HG02970 (cell line): ENCODE measurements around the gene ZBTB22.
A peak's percentile ranks its signal among the peaks of the same experiment; 100 is the strongest.

Experiments used
- ATAC-seq: cut with Tn5 transposase; IDR thresholded peaks from one replicate; pipeline ENCODE4 v1.9.1; 2021; ENCODE audit warnings: mild to moderate bottlenecking, moderate library complexity, moderate number of reproducible peaks; ENCODE audit not compliant: unreplicated experiment, low FRiP score

The ZBTB22 gene

DNA sequence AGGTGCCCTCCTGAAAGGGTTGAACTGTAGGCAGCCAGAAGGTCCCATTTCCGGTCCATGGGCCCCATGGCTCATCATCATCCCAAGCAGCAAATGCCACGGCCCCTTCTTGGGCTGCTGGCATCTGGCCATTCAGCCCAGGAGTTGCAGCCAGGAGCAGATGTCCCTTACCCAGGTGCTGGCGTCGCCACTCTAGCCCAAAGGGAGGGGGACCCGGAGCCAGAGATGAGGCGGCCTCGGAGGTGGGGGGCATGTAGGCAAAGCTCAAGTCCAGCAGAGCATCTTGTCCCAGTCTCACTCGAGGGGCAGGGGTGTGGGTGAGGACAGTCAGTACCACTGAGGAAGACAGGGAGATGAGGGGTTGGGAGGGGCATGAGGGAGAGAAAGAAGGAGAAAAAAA, 12.5 kb downstream of the ZBTB22 start:
- no peak for ATAC-seq

DNA sequence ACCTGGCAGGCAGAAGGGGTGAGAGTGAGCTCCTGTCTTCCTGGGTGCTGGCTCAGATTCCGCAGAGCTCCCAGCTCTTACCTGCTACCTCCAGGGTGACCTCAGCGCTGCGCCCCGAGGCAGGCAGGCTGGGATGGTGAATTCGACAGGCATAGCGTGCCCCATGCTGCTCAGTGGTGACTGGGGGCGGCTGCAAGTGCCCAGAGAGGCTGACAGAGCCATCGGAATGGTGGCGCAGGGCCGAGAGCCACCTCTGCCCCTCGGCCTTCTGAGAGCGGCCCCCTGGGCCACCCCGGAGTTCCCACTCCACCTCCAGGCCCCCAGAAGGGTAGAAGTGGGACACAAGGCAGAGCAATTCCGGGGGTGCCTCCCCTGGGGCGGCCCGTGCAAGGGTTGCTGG, 13.3 kb downstream of the ZBTB22 start:
- no peak for ATAC-seq

DNA sequence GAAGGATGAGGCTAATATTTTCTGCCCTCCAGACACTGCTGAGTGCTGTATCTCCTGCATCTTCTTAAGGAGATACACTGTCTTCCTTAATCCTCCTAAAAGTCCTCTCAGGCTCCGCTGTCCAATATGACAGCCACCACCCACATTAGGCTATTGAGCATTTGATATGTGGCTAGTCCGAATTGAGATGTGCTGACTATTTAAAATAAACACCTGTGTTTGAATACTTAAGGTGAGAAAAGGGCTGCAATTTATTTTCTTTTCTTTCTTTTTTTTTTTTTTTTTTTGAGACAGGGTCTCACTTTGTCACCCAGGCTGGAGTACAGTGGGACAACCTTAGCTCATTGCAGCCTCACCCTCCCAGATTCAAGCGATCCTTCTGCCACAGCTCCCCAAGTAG, 15.7 kb downstream of the ZBTB22 start:
- no peak for ATAC-seq

DNA sequence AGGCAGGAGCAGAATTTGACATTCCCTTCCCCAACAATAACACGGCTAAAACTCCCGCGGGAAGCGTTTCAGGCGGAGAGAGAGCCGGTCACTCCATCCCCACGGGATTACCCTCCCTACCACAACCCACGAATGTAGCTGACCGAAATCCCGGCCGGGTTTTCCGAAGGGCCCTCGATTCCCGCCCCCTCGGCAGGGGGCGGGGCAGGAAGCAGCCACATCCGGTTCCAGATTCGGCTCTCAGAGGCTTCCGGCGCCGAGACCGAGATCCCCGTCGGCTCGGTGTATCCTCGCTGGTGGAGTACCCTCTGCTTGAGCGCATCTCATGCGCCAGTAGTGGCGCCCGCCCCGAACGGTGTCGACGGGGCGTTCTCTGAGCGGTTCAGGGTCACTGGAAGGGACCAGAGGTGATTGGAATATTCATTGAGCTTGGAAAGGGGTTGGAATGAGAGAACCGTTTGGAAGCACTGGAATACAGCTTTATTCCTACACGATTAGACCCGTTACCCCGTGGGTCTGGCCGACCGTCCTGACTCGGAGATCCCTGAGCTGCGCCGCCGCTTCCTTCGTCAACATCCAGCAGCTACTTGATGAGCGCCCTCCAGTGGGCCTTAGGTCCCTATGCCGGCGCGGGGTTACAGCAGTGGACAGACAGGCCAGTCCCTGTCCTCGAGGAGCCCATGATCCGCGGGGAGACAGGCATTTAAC, 18.2 kb downstream of the ZBTB22 start:
- peak; percentile 71 for ATAC-seq

DNA sequence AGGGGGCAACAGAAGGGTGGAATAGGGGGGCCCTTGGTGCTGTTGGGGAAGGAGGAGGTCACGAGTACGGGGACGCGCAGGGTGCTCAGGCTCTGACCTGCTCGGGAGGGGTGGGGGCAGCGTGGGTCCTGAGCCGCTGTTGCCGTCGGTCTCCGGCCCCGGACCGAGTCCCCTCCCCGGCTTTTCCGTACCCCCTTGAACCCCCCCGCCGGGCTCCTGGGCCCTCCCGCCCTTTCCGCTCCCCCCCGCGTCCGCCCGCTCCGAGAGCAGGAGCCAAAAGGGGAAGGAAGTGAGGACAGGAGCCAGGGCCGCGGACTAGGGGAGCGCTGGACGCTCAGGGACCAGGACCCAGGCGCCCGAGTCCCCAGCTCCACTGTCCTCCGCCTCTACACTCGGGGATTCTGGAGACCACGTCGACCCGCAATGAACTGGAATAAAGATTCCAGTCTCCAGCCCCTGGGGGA, 18.7 kb downstream of the ZBTB22 start, which contains the start of gene RGL2:
Gene RGL2, minus strand, starts transcription at position 170 of the 464 bp plus-strand sequence. CDS start 332 bp downstream, outside the sequence.
- peak; percentile 14 for ATAC-seq

DNA sequence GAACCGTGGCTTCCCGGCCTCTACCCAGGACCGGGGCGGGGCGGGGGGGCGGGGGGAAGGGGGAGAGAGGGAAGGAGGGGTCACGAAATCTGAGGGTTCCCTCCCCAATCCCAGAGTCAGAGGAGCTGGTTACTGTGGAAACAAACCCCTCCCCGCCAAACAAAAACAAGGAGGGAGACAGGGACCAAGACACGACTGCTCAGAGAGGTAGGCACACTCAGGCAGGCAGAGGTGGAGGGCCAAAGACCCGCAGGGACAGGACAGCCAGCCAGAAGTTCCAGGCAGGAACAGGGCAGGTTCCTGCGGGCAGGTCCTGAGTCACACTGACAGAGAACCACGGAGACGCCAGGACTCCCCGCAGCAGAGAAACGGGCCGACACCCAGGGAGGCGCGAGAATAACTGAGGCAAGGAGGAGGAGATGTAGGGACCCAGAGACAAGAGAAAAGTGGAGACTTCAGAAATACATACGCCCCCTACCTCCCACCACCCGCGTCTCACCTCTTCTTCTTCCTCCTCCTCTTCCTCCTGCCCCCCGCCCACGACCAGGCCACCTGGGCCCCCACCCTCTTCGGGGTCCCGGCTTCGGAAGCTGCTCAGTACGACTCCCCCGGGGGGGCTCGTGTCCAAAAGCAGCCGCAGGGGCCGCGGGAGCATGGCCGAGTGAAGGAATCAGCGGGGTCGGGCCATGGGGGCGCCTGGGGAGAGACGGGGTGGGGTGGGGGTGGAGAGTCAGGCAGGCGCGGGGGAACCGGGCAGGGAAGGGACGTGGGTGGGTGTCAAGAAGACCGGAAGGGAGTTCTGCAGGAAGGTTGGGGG, 19.4 kb downstream of the ZBTB22 start:
- ATAC-seq: no peak

DNA sequence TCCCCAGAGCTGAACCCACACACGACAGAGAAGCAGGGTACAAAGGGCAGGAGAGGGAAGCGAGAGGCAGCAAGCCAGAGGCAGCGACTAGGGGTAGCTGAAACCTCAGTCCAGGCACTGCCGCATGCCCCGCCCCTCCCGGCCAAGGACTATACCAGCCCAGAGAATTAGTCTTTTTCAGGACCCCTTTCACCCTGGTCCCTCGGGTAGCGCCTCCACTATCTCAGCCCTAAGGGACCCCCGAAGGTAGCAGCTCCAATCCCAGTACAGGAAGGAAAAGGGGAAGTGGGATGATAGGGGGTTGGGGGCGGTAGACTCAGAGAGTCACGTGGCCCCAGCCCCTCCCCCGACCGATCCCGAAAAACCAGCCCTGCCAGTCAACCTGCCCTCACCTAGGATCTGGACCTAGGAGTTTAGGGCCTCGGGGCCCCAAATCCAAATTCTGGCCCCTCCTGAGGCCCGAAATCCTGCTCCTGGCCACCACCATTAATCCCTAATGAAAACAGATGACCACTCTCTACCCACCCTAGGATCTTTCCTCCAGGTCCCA, 20.1 kb downstream of the ZBTB22 start:
- ATAC-seq: no peak

DNA sequence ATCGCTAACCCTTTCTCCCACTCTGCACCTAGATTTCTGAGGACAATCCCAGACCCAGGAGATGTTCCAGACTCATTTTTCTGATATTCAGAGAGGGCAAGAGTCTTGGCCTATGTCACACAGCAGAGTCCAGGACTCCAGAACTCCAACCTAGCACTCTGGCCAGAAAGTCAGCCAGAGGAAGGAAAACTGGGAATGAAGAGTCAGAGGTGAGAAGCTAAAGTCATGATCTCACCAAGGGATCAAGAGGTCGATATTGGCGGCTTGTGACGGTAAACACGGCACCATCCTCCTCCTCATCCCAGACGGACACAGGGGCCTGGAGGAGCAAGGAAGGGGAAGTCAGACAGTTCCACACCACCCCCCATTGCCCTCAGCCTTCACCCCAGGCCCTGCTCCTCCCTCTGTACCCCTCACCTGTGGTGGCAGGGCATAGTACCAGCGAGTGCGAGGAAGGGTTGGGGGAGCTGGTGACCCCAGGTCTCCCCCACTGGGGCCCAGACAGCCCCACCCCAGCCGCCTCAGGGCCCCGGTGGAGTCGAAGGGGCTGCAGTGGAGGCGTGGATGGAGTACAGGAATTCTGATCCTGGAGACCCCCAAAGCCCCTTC, 20.6 kb downstream of the ZBTB22 start:
- no peak for ATAC-seq

DNA sequence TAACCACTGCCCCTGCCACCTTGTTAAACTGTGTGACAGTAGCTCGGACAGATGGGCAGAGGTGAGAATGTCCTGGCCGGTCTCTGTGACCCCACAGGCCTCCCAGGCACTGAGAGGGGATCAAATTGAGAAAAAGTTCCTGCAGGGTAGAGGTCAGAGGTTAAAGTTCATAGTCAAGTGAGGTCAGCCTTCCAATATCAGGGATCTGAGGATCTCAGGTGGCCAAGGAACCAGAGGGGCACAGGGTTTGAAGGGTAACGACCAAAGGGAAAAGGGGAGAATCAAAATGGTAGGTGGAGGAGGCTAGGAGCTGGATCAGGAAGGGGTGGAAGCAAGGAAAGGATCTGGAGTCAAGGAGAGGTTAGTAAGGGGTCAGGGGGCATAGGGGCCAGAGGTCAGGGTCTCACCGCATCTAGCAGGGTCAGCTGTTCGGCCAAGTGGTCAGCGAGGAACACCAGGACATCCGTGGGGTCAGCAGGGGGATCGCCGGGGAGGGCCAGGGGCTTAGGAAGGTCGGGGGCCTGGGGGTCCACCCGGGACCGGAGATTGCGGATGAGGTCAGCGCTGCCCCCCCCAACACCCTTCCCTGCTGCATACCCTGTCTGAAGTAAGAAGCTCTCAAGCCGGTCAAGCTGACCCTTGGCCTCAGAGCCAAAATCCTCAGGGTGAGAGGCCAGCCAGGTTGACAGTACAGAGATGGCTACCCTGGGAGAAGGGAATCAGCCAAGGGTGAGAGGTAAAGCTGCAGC, 21.7 kb downstream of the ZBTB22 start:
- no peak for ATAC-seq

DNA sequence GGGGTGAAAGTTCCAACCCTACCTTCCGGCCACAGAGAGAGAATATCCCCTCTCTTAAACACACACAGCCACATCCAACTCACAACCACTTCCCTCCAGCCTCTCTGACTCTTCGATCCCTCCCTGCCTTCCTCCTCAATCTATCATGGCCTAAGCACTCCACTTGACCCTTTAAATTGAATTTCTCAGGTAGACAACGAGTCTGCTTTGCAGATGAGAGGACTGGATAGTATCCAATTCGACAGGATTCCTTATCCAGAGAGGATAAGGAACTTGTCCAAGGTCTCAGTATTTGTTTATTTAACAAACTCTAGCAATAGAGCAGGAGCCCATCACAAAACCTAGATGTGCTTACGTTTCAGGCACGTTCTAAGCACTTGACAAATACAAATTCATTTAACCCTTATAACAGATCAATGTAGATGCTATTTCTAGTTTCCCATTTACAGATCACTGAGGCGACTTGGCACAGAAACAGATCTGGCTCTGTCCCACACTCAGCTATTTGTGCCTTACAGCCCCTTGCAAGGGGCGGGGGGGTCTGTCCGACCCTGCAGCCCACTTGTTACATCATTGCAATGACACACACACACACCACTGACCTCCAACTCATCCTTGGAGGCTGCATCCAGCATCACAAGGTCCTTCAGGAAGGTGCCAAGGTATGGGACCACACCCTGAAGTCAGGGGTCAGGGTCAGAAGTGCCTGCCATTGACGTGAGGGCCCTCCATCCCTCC, 23.3 kb downstream of the ZBTB22 start:
- ATAC-seq: no peak

DNA sequence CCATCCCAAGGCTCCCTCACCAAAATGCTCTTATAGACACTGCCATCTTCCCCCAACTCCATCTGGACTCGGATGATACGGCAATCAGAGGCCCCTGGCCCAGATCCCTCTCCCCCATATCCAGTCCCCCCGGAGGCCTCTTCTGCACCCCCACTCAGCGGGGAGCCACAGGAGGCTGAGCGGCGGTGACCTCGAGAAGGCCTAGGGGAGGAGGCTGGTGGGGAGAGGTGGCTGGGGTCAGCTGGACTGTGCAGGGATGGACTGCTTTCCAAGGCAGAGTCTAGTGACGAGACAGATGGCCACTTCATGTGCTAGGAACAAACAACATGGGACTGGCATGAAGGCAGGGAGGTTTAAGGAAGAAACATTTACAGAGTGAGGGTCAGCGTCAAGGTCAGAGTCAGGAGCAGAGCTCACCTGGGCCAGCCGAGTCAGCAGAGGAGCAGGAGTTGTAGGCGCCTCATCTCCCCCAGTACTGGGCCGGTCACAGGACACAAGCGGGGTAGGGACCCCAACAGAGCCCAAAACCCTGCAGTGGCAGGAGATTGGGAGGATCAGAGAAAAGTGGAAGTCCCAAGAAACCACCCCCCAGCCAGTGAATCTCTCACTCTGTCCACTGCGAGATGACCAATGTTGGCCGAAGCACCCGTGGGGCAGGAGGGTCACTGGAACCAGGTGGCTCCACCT, 24.4 kb downstream of the ZBTB22 start:
- no peak for ATAC-seq

DNA sequence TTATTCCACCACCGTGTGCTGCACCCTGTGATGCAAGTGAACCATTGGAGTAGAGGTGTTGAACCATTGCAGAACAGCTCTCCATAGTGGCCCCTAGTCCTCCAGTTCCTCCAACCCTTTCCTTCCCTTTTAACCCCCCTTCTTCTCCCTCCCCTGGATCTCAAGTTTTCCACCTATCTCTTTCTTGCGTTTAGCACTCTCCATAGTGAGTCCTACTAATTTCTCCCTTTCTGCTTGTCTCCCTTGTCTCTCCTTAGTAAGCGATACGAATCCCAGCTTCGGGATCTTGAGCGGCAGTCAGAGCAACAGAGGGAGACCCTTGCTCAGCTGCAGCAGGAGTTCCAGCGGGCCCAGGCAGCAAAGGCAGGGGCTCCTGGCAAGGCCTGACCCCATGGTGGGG, 27.1 kb downstream of the ZBTB22 start:
- ATAC-seq: no peak

DNA sequence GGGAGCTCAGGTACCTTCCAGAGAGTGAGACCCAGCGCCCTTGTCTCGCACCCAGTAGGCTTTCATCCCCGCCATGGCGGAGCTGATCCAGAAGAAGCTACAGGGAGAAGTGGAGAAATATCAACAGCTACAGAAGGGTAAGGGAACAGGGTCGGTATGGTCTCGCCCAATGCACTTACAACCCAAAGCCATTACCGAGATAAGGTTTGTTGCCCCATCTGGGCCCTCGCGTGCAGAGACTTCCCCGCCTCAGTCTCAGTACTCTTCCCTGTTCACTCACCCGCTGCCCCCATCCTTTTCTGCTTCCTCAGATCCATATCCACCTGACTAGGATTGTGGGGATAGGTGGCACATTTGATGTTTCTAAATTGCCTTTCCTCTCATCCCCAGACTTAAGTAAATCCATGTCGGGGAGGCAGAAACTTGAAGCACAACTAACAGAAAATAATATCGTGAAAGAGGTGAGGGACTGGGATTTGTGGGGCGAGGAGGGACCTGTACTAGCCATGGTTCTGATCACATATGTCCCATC, 27.7 kb downstream of the ZBTB22 start:
- ATAC-seq: no peak

DNA sequence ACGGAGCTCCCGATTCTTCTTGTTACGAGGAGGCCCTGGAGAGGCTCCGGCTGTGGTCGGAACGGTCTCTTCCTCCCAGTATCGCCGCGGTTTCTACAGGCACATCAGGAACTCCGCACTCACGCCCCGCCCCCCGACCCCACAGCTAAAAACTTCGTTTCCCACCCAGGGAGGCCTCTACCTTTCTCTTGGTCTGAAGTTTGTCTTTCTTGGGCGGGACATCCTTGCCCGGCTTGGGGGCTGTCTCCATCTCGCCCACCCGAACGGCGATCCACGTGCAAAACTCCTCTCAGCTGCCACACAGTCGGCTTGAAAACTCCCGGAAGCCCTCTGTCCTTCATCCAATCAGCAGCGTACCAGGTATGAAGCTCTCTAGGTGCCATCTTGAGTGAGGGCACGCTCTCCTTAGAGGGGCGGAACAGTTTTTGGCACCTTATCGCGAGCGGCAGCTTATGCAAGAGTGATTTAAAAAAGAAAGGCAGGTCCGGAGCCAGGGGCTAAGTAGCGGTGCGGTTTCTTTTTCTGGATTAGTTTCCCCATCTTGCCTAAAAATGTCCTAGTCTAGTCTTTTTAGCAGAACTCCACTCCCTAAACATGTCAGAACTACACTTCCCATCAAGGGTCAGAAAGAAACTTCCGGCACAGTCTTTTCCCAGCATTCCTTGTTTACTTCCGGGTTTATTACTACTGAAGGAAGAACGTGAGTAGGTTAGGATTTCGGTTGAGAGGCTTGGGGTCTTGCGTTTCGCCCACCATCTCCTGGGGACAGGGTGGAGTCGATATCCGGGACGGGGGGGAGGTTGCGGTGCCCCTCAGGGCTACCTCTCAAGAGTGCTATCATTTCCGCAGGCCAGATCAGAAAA, 28.4 kb downstream of the ZBTB22 start, which contains the start of the genes PFDN6 and WDR46:
Gene PFDN6, plus strand, starts transcription at position 681 of the 863 bp plus-strand sequence. CDS start 256 bp downstream, outside the sequence.
Gene WDR46, minus strand, starts transcription at position 319 of the 863 bp plus-strand sequence. Its CDS starts 69 bp downstream, at position 250.
- ATAC-seq: peak; percentile 78

DNA sequence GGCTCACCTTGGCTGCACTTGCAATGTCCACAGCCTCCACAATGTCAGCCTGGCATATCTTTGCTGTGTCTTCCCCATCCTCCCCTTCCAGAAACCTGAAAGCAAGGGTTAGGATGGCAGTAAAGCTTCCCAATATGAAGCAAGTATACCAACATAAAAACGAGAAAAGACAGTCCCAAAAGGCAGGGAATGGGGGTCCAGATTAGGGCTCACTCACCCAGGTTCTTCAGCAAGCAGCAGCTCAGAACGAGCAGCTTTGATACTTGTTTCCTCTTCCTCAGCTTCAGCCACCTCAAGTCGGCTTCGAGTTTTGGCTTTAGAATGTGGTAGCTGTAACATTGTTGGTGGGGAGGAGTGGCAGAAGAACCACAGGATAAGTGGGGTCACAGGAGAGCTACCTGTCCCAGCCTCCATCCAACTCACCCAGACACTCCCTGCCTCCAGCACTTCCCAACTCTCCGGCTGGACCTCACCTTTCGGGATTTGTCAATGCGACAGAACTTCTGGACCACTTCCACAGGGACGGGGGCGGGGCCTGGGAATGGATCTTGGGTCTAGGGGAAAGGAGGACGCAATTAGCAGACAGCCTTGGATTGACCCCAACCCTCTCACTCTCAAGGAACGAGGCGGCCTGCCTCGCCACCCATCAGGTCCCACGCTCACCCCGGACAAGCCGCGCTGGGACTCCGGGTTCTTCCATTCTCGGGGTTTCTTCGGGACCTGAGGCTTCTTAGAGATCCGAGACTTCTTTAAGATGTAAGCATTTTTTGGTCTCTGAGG, 29.2 kb downstream of the ZBTB22 start:
- ATAC-seq: peak; percentile 15

DNA sequence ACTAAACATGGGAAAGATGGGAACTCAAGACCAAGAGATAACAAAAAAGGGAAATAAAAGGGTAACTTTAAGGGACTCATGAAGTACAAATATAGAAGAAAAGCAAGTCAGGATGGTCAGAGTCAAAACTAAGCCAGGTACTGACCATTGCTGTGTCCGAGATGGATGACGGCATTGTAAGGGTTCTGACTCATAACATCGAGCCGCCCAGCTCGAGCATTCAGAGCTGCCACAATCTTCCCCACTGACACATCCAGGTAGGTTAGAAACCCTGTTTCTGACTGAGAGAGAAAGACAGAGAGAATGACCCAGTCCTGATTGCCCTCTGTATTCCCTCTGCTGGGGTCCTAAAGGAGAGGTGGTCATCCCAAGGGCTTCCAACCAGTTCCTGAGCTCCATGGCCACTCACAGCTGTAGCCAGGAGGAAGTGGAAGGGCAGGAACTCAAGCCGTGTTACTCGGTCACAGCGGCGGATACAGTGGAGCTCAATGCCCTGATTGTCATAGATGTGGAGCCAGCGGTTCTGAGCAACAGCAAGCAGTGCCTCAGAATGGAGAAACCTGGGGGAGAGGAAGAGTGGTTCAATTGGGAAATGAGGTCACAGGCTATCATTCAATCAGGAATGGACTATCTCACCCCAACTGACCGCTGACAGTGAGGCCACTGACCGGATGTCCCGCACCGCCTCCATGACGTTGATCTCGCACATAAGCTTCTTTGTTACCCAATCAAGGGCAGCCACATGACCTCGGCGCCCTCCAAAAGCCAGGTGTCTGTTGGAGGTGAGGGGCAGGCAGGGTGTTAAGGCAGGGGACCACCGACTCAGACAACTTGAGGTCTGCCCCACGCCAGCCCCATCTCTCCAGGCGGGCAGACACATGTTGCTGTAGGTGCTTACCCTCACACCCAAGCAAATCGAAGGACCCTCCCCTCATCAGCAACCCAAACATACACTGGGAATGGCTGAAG, 30.3 kb downstream of the ZBTB22 start:
- ATAC-seq: no peak
